ENCODE data around the gene MAP1A.

DNA sequence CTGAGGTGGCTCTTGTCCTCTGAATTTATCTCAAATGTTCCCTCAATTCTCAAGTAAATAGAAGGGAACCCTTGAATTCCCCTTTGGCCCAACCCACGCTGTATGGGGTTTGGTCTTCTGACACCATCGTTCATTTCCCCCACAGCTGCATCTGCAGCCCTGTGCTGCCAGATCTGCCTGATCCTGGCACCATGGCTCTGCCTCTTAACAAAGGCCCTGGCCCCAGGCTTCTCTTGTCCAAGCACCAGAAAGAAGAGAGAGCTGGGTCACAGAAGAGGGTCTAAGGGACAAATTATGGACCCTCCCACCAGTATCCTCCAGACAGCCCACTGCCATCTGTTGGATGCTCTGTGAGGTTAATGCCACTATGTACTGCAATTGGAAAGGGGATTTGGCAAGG lies 1.8 kb downstream of the MAP1A start:
- TF ChIP-seq, protein P1, sequence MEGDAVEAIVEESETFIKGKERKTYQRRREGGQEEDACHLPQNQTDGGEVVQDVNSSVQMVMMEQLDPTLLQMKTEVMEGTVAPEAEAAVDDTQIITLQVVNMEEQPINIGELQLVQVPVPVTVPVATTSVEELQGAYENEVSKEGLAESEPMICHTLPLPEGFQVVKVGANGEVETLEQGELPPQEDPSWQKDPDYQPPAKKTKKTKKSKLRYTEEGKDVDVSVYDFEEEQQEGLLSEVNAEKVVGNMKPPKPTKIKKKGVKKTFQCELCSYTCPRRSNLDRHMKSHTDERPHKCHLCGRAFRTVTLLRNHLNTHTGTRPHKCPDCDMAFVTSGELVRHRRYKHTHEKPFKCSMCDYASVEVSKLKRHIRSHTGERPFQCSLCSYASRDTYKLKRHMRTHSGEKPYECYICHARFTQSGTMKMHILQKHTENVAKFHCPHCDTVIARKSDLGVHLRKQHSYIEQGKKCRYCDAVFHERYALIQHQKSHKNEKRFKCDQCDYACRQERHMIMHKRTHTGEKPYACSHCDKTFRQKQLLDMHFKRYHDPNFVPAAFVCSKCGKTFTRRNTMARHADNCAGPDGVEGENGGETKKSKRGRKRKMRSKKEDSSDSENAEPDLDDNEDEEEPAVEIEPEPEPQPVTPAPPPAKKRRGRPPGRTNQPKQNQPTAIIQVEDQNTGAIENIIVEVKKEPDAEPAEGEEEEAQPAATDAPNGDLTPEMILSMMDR (IDR thresholded peaks at IDR 0.05) = no peak
- TF ChIP-seq POLR2A (IDR thresholded peaks at IDR 0.05) = no peak
